Measurements from ENCODE around the gene NUP37.
"Not testable (repeated sequence)": the region's sequence is repeated elsewhere in the genome, so short reads cannot be mapped to it uniquely, and the experiment has no call there.

The NUP37 gene

DNA sequence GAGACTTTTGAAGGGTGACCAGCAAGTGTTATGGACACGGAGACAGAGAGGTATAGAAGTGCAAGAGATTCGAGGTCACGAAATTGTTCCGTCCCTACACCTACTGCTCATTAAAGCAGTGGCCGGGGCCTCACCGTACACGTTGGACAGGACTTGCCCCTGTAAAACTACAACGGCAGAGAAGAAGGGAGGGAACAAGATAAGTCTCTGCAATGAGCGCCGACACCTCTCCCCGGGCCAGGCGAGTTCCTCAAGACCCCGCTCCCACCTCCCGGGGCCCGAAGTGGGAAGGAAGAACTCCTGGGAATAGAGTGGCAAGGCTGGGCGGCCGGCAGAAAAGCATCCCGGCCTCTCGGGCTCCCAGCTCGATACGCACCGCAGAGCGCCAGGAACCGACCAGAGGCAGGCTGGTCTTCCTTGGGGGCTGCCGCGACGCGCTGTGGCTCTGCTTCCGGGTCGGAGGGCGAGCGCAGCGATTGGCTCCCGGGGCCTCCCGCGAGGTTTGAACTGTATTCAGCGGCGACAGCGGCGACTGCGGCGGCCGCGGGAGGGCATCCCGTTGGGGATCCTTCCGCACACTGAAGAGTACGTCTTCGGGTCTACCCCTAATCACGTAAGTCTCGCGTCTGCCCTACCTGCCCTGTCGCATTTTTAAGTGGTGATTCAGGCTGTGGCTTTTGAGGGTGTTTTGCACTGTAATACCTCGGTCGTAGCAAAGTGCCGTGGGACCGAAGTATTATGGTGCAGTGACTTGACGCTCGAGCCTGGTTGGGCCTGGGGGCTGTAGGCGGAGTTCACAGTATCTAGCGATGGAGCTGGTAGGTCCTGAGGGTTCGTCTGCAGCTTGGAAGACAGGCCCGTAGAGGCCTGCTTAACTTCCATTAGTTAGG, at the start of gene NUP37, which contains the start of gene PARPBP:
Gene NUP37, minus strand, starts transcription at position 441 of the 890 bp plus-strand sequence. CDS start 1,596 bp downstream, outside the sequence.
Gene PARPBP, plus strand, starts transcription at position 510 of the 890 bp plus-strand sequence. CDS start 3,706 bp downstream, outside the sequence.
- Histone ChIP-seq H3K4me1 (ENCODE audit: control insufficient read depth, insufficient read depth, low read length) (peaks cover 24% of the 10 kb centered on the region), H3K9me3 (ENCODE audit: control insufficient read depth, low read length) (no peaks in the 10 kb centered on the region), H3K27me3 (replicated peaks; ENCODE audit: control insufficient read depth, insufficient read depth, low read length) (no peaks in the 10 kb centered on the region), H3K4me3 (ENCODE audit: low read length) (peak within 1 kb of the TSS; percentile 95), H3K9ac (ENCODE audit: low read length) (peak within 1 kb of the TSS; percentile 95), H3K36me3 (ENCODE audit: control insufficient read depth, insufficient read depth, low read length, severe bottlenecking) (peaks cover 32% of the 10 kb centered on the region)
- peak; percentile 96 for DNase-seq (ENCODE audit: low read depth)

DNA sequence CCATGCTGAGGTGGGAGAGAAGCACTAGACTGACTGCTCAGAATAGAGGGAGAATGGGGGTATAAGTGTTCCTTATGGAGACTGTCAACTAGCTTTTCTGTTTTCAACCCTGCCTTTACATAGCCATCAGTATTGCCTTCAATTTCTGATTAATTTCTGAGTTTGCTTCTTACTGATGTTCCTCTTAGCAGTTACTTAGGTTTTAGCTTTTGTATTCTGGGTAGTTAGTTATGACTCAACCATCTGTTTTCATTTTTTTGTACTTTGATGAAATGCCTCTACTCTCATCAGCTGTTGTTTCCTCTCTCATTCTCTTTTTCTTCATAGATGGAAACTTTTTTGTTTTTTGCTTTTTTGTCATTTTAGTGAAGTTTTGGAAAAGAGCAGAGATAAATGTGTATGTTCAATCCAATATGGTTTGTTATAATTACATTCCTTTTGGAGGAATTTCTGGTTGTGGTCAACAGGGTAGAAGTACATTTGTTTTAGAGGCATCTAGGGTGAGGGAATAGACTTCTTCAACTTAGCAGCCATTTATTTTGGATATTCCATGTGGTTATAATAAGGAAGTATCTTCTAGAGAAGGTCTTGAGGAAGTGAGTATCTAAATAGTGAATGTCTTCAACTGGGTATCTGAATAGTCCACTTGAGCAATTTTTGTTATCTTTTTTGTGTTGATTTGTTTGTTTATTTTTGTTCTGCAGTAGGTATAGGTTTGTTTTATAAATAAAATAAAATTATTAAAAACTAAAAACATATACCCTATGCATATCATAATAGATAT, 48.1 kb upstream of the NUP37 start:
- peak overlapping the region; percentile 39 for H3K9ac ChIP-seq (ENCODE audit: low read length)
- H3K9me3 ChIP-seq (ENCODE audit: control insufficient read depth, low read length): no peaks in the 10 kb centered on the region
- DNase-seq (ENCODE audit: low read depth): peak; percentile 56
- H3K4me3 ChIP-seq (ENCODE audit: low read length): peak overlapping the region; percentile 21
- H3K36me3 ChIP-seq (ENCODE audit: control insufficient read depth, insufficient read depth, low read length, severe bottlenecking): no peaks in the 10 kb centered on the region
- H3K4me1 ChIP-seq (ENCODE audit: control insufficient read depth, insufficient read depth, low read length): peaks cover 23% of the 10 kb centered on the region
- H3K27me3 ChIP-seq (replicated peaks; ENCODE audit: control insufficient read depth, insufficient read depth, low read length): no peaks in the 10 kb centered on the region

DNA sequence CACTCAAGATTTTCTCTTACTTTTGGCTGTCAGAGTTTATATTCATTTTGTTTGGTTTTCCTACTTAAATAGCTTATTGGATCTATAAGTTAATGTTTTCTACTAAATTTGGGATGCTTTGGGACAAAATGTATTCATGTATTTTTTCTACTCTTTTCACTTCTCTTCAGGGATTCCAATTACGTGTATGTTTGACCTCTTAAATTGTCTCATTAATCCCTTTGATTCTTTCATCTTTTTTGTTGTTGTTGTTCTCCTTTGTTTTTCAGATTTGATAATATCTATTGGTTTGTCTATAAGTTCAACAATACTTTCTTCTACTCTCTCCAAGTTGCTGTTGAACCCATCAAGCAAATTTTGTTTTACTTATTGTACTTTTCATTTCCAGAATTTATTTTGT, 43.5 kb upstream of the NUP37 start:
- no peak overlapping the region for H3K4me3 ChIP-seq (ENCODE audit: low read length)
- H3K9me3 ChIP-seq (ENCODE audit: control insufficient read depth, low read length): no peaks in the 10 kb centered on the region
- no peaks in the 10 kb centered on the region for H3K27me3 ChIP-seq (replicated peaks; ENCODE audit: control insufficient read depth, insufficient read depth, low read length)
- H3K36me3 ChIP-seq (ENCODE audit: control insufficient read depth, insufficient read depth, low read length, severe bottlenecking): no peaks in the 10 kb centered on the region
- no peak for DNase-seq (ENCODE audit: low read depth)
- H3K9ac ChIP-seq (ENCODE audit: low read length): no peak overlapping the region
- H3K4me1 ChIP-seq (ENCODE audit: control insufficient read depth, insufficient read depth, low read length): peaks cover 10% of the 10 kb centered on the region

- H3K4me1 ChIP-seq (ENCODE audit: control insufficient read depth, insufficient read depth, low read length); DNase-seq (ENCODE audit: low read depth); H3K36me3 ChIP-seq (ENCODE audit: control insufficient read depth, insufficient read depth, low read length, severe bottlenecking); H3K9me3 ChIP-seq (ENCODE audit: control insufficient read depth, low read length); H3K27me3 ChIP-seq (replicated peaks; ENCODE audit: control insufficient read depth, insufficient read depth, low read length); H3K4me3 ChIP-seq (ENCODE audit: low read length); H3K9ac ChIP-seq (ENCODE audit: low read length): not testable (repeated sequence)
These were observed 35.3 kb upstream of the NUP37 start for GRCh38 chr12:102155206-102155605.

GRCh38 chr12:102147062-102147587, 27.2 kb upstream of the NUP37 start:
- H3K4me3 ChIP-seq (ENCODE audit: low read length); H3K9ac ChIP-seq (ENCODE audit: low read length); H3K36me3 ChIP-seq (ENCODE audit: control insufficient read depth, insufficient read depth, low read length, severe bottlenecking); H3K4me1 ChIP-seq (ENCODE audit: control insufficient read depth, insufficient read depth, low read length); DNase-seq (ENCODE audit: low read depth); H3K9me3 ChIP-seq (ENCODE audit: control insufficient read depth, low read length); H3K27me3 ChIP-seq (replicated peaks; ENCODE audit: control insufficient read depth, insufficient read depth, low read length): not testable (repeated sequence)

GRCh38 chr12:102144221-102144620, 24.3 kb upstream of the NUP37 start:
- H3K4me3 ChIP-seq (ENCODE audit: low read length): no peak overlapping the region
- no peaks in the 10 kb centered on the region for H3K27me3 ChIP-seq (replicated peaks; ENCODE audit: control insufficient read depth, insufficient read depth, low read length)
- DNase-seq (ENCODE audit: low read depth): peak; percentile 60
- H3K9ac ChIP-seq (ENCODE audit: low read length): no peak overlapping the region
- H3K9me3 ChIP-seq (ENCODE audit: control insufficient read depth, low read length): no peaks in the 10 kb centered on the region
- no peaks in the 10 kb centered on the region for H3K36me3 ChIP-seq (ENCODE audit: control insufficient read depth, insufficient read depth, low read length, severe bottlenecking)
- peaks cover 2% of the 10 kb centered on the region for H3K4me1 ChIP-seq (ENCODE audit: control insufficient read depth, insufficient read depth, low read length)

DNA sequence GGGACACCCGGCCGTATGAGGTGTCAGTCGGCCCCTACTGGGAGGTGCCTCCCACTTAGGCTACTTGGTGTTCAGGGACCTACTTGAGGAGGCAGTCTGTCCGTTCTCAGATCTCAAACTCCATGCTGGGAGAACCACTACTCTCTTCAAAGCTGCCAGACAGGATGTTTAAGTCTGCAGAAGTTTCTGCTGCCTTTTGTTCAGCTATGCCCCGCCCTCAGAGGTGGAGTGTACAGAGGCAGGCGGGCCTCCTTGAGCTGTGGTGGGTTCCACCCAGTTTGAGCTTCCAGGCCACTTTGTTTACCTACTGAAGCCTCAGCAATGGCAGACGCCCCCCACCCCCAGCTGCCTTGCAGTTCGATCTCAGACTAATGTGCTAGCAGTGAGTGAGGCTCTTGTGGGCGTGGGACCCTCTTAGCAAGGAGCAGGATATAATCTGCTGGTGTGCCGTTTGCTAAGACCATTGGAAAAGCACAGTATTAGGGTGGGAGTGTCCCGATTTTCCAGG, 23.0 kb upstream of the NUP37 start:
- not testable (repeated sequence) for H3K36me3 ChIP-seq (ENCODE audit: control insufficient read depth, insufficient read depth, low read length, severe bottlenecking); DNase-seq (ENCODE audit: low read depth); H3K9ac ChIP-seq (ENCODE audit: low read length); H3K4me3 ChIP-seq (ENCODE audit: low read length); H3K4me1 ChIP-seq (ENCODE audit: control insufficient read depth, insufficient read depth, low read length); H3K27me3 ChIP-seq (replicated peaks; ENCODE audit: control insufficient read depth, insufficient read depth, low read length); H3K9me3 ChIP-seq (ENCODE audit: control insufficient read depth, low read length)

DNA sequence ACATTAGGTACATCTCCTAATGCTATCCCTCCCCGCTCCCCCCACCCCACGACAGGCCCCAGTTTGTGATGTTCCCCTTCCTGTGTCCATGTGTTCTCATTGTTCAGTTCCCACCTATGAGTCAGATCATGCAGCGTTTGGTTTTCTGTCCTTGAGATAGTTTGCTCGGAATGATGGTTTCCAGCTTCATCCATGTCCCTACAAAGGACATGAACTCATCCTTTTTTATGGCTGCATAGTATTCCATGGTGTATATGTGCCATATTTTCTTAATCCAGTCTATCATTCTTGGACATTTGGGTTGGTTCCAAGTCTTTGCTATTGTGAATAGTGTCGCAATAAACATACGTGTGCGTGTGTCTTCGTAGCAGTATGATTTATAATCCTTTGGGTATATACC, 17.7 kb upstream of the NUP37 start:
- H3K9me3 ChIP-seq (ENCODE audit: control insufficient read depth, low read length); H3K36me3 ChIP-seq (ENCODE audit: control insufficient read depth, insufficient read depth, low read length, severe bottlenecking); H3K9ac ChIP-seq (ENCODE audit: low read length); DNase-seq (ENCODE audit: low read depth); H3K4me1 ChIP-seq (ENCODE audit: control insufficient read depth, insufficient read depth, low read length); H3K4me3 ChIP-seq (ENCODE audit: low read length); H3K27me3 ChIP-seq (replicated peaks; ENCODE audit: control insufficient read depth, insufficient read depth, low read length): not testable (repeated sequence)

DNA sequence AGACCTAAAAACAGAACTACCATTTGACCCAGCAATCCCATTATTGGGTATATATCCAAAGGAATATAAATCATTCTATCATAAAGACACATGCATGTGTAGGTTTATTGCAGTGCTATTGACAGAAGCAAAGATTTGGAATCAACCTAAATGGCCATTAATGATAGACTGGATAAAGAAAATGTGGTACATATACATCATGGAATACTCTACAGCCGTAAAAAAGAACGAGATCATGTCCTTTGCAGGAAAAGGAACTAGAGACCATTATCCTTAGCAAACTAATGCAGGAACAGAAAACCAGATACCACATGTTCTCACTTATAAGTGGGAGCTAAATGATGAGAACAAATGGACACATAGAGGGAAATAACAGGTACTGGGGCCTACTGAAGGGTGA, 11.5 kb upstream of the NUP37 start:
- not testable (repeated sequence) for DNase-seq (ENCODE audit: low read depth); H3K9me3 ChIP-seq (ENCODE audit: control insufficient read depth, low read length); H3K4me1 ChIP-seq (ENCODE audit: control insufficient read depth, insufficient read depth, low read length); H3K36me3 ChIP-seq (ENCODE audit: control insufficient read depth, insufficient read depth, low read length, severe bottlenecking); H3K27me3 ChIP-seq (replicated peaks; ENCODE audit: control insufficient read depth, insufficient read depth, low read length); H3K9ac ChIP-seq (ENCODE audit: low read length); H3K4me3 ChIP-seq (ENCODE audit: low read length)

- not testable (repeated sequence) for H3K9me3 ChIP-seq (ENCODE audit: control insufficient read depth, low read length); H3K4me1 ChIP-seq (ENCODE audit: control insufficient read depth, insufficient read depth, low read length); H3K9ac ChIP-seq (ENCODE audit: low read length); H3K27me3 ChIP-seq (replicated peaks; ENCODE audit: control insufficient read depth, insufficient read depth, low read length); DNase-seq (ENCODE audit: low read depth); H3K36me3 ChIP-seq (ENCODE audit: control insufficient read depth, insufficient read depth, low read length, severe bottlenecking); H3K4me3 ChIP-seq (ENCODE audit: low read length)
These were observed 10.8 kb upstream of the NUP37 start for GRCh38 chr12:102130720-102131119.

- peaks cover 24% of the 10 kb centered on the region for H3K4me1 ChIP-seq (ENCODE audit: control insufficient read depth, insufficient read depth, low read length)
- H3K4me3 ChIP-seq (ENCODE audit: low read length); H3K9me3 ChIP-seq (ENCODE audit: control insufficient read depth, low read length); DNase-seq (ENCODE audit: low read depth); H3K27me3 ChIP-seq (replicated peaks; ENCODE audit: control insufficient read depth, insufficient read depth, low read length): not testable (repeated sequence)
- peaks cover 18% of the 10 kb centered on the region for H3K36me3 ChIP-seq (ENCODE audit: control insufficient read depth, insufficient read depth, low read length, severe bottlenecking)
- peak overlapping the region; percentile 95 for H3K9ac ChIP-seq (ENCODE audit: low read length)
These were observed 1.4 kb upstream of the NUP37 start for GRCh38 chr12:102121328-102121727.

Measured in adipocyte (in vitro differentiated cells).